Measurements from ENCODE around the gene ADNP2. TPM values are rescaled to one million over a fixed set of nuclear protein-coding genes. Genes with fewer than 3 reads are reported as not detected.

Gene ADNP2
- total and polyA plus RNA-seq, 2 of the 4 experiments (the other 2 are of a cell fraction) = 5.6 to 18.3 TPM

GRCh38 chr18:80129672-80130367, 20.8 kb downstream of the ADNP2 start:
- Histone ChIP-seq H4K20me1 (ENCODE audit: insufficient read depth, low read length) (peaks cover 9% of the 10 kb centered on the region), H3K27me3 (ENCODE audit: control insufficient read depth, insufficient read depth, low read length) (no peaks in the 10 kb centered on the region), H2AFZ (replicated peaks; ENCODE audit: low read length, poor library complexity) (no peak overlapping the region), H3K4ac (ENCODE audit: low read depth, low read length) (no peak overlapping the region), H4K91ac (ENCODE audit: insufficient read depth, low read depth, low read length) (no peak overlapping the region), H3K9ac (ENCODE audit: low read depth, low read length) (no peak overlapping the region), H3K27ac (ENCODE audit: insufficient read depth, low read length) (no peak overlapping the region), H3K9me1 (ENCODE audit: insufficient read depth, low read length) (peaks cover 8% of the 10 kb centered on the region; the same call in 1 of the 2 replicates), H2BK120ac (ENCODE audit: low read depth, low read length) (no peak overlapping the region), H3K4me3 (ENCODE audit: insufficient read depth, low read depth, low read length) (no peak overlapping the region), H2AK5ac (ENCODE audit: low read depth, low read length) (no peak overlapping the region), H4K8ac (ENCODE audit: low read depth in 2 of 2, low read length in 2 of 2) (no peak overlapping the region), H2BK5ac (ENCODE audit: low read depth, low read length, poor library complexity, severe bottlenecking) (no peak overlapping the region), H2AK9ac (replicated peaks; ENCODE audit: low read depth, low read length, poor library complexity) (no peak overlapping the region), H3K36me3 (ENCODE audit: control insufficient read depth, insufficient read depth, low read length) (peaks cover 12% of the 10 kb centered on the region), H3K18ac (ENCODE audit: low read depth, low read length) (no peak overlapping the region), H3K56ac (ENCODE audit: extremely low read depth, insufficient read depth, low read length) (no peak overlapping the region), H2BK15ac (ENCODE audit: low read depth, low read length) (no peak overlapping the region), H4K5ac (ENCODE audit: low read depth, low read length) (no peak overlapping the region), H3K4me2 (ENCODE audit: low read depth, low read length) (no peak overlapping the region), H3K14ac (replicated peaks; ENCODE audit: low read depth, low read length) (no peak overlapping the region), H3K79me1 (ENCODE audit: low read depth in 1 of 2, low read length in 2 of 2) (peaks cover 35 to 70% of the 10 kb centered on the region in 2 experiments), H2BK20ac (ENCODE audit: low read depth, low read length) (no peak overlapping the region), H3K23ac (ENCODE audit: low read depth, low read length) (no peak overlapping the region), H3K9me3 (ENCODE audit: control insufficient read depth, insufficient read depth, low read length) (no peaks in the 10 kb centered on the region; the same call in 1 of the 2 replicates), H3K4me1 (ENCODE audit: control insufficient read depth, insufficient read depth, low read length) (peaks cover 2% of the 10 kb centered on the region; the same call in 1 of the 2 replicates)
- ChIA-PET CTCF (no interaction called here), POLR2A (ENCODE audit: unreplicated experiment) (no interaction called here)
- no peak for DNase-seq
- ATAC-seq (ENCODE audit: low read depth) = no peak
- 83% methylated on average over 1 of the region's 7 CpGs; no CpG with 5 or more reads in 1 of the 2 experiments for WGBS, 2 experiments (ENCODE audit: extremely low coverage in 2 of 2, insufficient read length in 1 of 2)
- no TSS peak for BruUV-seq (replicated peaks)
- intact Hi-C loops (cut with micrococcal nuclease) = loop anchor here (5.0 kb wide), 1 partner anchor 143 kb away; the partner anchor contains the start of gene TXNL4A
- no peak for TF ChIP-seq RCOR1 (IDR thresholded peaks at IDR 0.05; ENCODE audit: insufficient replicate concordance, low read length)
- dilution Hi-C loops (cut with HindIII; ENCODE audit: low sequenced_read_pairs, unreplicated experiment) = no loop called here
- in situ Hi-C loops (cut with MboI; ENCODE audit: low sequenced_read_pairs) = no loop called here

All from IMR-90 (cell line).